Upper lobe of left lung (tissue), 6 donors: ENCODE results near the gene TM4SF5. TPM values are rescaled to one million over a fixed set of nuclear protein-coding genes. Genes with fewer than 3 reads are reported as not detected.

ENCODE experiments used
- ATAC-seq, 2 donors: fragments of 200-7000 bp; cut with Tn5 transposase; one replicate each; pipeline ENCODE4 v1.9.1; 2022; ENCODE audit warnings: mild to moderate bottlenecking in 2 of 2, moderate library complexity in 2 of 2; ENCODE audit not compliant: low FRiP score in 2 of 2
- DNase-seq, 2 donors: peaks; one replicate each; pipeline ENCODE4 v3.0.0-alpha.2; 2019 to 2020
- H3K27ac ChIP-seq, 4 donors: fragments of 200-600 bp; sonication (generic); one replicate each; pipeline ENCODE4 v1.5.1; 2016 to 2019
- H3K27me3 ChIP-seq, 4 donors: fragments of 200-600 bp; sonication (generic); one replicate each; pipeline ENCODE4 v1.5.1; 2017 to 2019
- H3K36me3 ChIP-seq, 4 donors: fragments of 200-600 bp; sonication (generic); one replicate each; pipeline ENCODE4 v1.5.1; 2016 to 2019
- H3K4me1 ChIP-seq, 4 donors: fragments of 200-600 bp; sonication (generic); one replicate each; pipeline ENCODE4 v1.5.1; 2018 to 2019
- H3K4me3 ChIP-seq, 4 donors: fragments of 200-600 bp; sonication (generic); one replicate each; pipeline ENCODE4 v1.5.1; 2017 to 2019; ENCODE audit warnings: mild to moderate bottlenecking in 2 of 4, moderate library complexity in 1 of 4
- H3K9me3 ChIP-seq, 4 donors: fragments of 200-600 bp; sonication (generic); one replicate each; pipeline ENCODE4 v1.5.1; 2018 to 2019
- EP300 ChIP-seq, 4 donors: sonication (generic); formaldehyde crosslinking; IDR thresholded peaks; one replicate each; pipeline ENCODE4 v1.5.1; 2017; ENCODE audit warnings: antibody characterized with exemption in 4 of 4, control low read depth in 2 of 4
- POLR2A ChIP-seq, 4 donors: fragments of 450-650 bp; IDR thresholded peaks; one replicate each; pipeline ENCODE4 v1.5.1; 2016 to 2017; ENCODE audit warnings: antibody characterized with exemption in 4 of 4, mild to moderate bottlenecking in 2 of 4
- POLR2AphosphoS5 ChIP-seq, 2 donors: sonication (generic); formaldehyde crosslinking; IDR thresholded peaks; one replicate each; pipeline ENCODE4 v1.5.1; 2017; ENCODE audit warnings: antibody characterized with exemption in 2 of 2
- WGBS, 2 donors: methylation state at CpG; one replicate each; pipeline ENCODE4 v1.1.5; 2017 to 2018; 5-methylcytosine and 5-hydroxymethylcytosine counted together
- total RNA-seq, 6 donors: library from RNA; depleted of rRNA in 4 of 6; stranded (reverse); fragments of >200 nt in 4 of 6; gene quantifications; one replicate each; pipeline versions ENCODE4 v1.1.0 to v1.2.1, GENCODE V29; 2016 to 2021
- TF ChIP-seq, protein P1 (sequence below), 6 experiments: fragments of 450-650 bp in 4 of 6; fragments of 200-600 bp in 2 of 6; sonication (generic) in 2 of 6; IDR thresholded peaks; one replicate each; pipeline ENCODE4 v1.5.1; 2016 to 2019; ENCODE audit warnings: antibody characterized with exemption in 6 of 6
- donor health status: DM: no; HTN: no; CAD: no; lungs with moderate emphysema.
- donor health status: DM: no; HTN: yes; CAD: no; lungs with severe emphysema.

The TM4SF5 gene
- total RNA-seq, 6 donors from 2014 or later: not detected

DNA sequence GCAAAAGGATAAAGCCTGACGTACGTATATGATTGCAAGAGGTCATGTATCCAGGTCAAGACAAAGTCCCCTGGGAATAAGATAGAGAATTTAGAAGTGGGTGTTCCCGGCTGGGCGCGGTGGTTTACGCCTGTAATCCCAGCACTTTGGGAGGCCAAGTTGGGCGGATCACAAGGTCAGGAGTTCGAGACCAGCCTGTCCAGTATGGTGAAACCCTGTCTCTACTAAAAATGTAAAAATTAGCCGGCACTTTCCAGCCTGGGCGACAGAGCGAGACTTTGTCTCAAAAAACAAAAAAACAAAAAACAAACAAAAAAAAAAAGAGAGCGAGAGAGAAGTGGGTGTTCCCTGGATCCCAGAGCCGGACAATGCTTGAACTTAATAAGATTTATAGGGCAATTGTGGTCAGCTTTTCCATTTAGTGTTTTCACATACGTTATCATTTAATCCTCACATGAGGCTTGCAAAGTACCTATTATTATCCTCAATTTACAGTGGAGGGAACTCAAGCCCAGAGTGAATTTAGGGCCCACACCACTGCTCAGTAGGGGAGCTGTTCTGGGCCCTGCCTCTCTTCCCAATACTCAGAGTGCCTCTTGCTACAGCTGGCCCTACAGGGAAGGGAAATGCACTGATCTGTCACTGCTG is 16.6 kb downstream of the TM4SF5 start:
- DNase-seq (no peak), ATAC-seq (no peak)
- H3K27me3 ChIP-seq: peaks cover 0 to 8% (median 0%) of the 10 kb centered on the region in 4 donors
- TF ChIP-seq, protein P1, sequence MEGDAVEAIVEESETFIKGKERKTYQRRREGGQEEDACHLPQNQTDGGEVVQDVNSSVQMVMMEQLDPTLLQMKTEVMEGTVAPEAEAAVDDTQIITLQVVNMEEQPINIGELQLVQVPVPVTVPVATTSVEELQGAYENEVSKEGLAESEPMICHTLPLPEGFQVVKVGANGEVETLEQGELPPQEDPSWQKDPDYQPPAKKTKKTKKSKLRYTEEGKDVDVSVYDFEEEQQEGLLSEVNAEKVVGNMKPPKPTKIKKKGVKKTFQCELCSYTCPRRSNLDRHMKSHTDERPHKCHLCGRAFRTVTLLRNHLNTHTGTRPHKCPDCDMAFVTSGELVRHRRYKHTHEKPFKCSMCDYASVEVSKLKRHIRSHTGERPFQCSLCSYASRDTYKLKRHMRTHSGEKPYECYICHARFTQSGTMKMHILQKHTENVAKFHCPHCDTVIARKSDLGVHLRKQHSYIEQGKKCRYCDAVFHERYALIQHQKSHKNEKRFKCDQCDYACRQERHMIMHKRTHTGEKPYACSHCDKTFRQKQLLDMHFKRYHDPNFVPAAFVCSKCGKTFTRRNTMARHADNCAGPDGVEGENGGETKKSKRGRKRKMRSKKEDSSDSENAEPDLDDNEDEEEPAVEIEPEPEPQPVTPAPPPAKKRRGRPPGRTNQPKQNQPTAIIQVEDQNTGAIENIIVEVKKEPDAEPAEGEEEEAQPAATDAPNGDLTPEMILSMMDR (IDR thresholded peaks at IDR 0.05): no peak
- TF ChIP-seq POLR2A (IDR thresholded peaks at IDR 0.05) (no peak), EP300 (IDR thresholded peaks at IDR 0.05) (no peak), POLR2AphosphoS5 (IDR thresholded peaks at IDR 0.05) (no peak)
- H3K9me3 ChIP-seq: no peaks in the 10 kb centered on the region
- H3K4me3 ChIP-seq: peak overlapping the region in 2 of 4 donors; percentile 70 to 79
- H3K27ac ChIP-seq: peak overlapping the region in 2 of 4 donors; percentile 89 to 95
- no peaks in the 10 kb centered on the region for H3K36me3 ChIP-seq
- H3K4me1 ChIP-seq: peaks cover 33 to 47% (median 39%) of the 10 kb centered on the region in 4 donors
- 86 to 87% methylated on average over 14 of the region's 14 CpGs for WGBS, 2 donors

DNA sequence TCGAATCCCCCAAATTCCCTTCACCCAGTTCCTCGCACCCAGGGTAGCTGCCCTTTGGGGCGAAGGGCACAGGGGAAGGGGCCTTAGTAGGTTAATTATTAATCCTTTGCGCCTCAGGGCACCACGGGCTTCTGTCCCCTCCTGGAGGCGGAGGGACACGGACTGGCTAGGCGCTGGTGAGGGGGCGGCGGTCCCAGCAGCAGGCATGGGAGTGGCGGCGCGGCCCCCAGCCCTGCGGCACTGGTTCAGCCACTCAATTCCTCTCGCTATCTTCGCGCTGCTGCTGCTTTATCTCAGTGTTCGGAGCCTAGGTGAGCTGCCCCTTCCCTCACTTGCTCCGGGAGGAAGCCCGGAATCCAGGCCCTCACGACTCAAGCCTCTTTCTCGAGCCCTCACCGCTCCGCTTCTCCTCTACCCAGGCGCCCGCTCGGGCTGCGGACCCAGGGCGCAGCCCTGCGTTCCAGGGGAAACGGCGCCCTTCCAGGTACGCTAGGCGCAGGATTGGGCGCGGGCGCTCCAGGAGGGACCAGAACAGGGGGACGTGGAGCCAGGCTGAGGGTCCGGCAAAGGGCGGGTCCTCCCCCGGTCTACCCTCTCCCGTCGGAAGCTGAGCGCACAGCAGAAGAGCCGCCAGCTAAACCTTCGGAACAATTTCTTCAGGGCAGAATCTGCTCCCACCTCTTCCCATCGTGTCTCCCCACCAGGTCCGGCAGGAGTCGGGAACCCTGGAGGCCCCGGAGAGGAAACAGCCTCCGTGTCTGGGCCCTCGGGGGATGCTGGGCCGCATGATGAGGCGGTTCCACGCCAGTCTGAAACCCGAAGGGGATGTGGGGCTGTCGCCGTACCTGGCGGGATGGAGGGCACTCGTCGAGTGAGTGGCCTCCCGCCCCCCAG is 17.4 kb downstream of the TM4SF5 start, which contains the start of gene GLTPD2:
TSS of gene GLTPD2 (plus strand) at position 158 of the 894 bp plus-strand sequence. CDS start at position 206, 48 bp downstream.
- 46 to 53% methylated on average over 42 to 49 of the region's 62 CpGs for WGBS, 2 donors
- peaks cover 0 to 6% (median 0%) of the 10 kb centered on the region in 4 donors for H3K27me3 ChIP-seq
- H3K27ac ChIP-seq: peak within 1 kb of the TSS; percentile 89 to 97 (median 92)
- TF ChIP-seq POLR2A (IDR thresholded peaks at IDR 0.05): no peak
- peak within 1 kb of the TSS; percentile 70 to 79 (median 78) for H3K4me3 ChIP-seq
- H3K4me1 ChIP-seq: peaks cover 33 to 47% (median 39%) of the 10 kb centered on the region in 4 donors
- H3K9me3 ChIP-seq: no peaks in the 10 kb centered on the region
- ATAC-seq (no peak), DNase-seq (peak in 1 of 2 donors; percentile 84)
- no peaks in the 10 kb centered on the region for H3K36me3 ChIP-seq

DNA sequence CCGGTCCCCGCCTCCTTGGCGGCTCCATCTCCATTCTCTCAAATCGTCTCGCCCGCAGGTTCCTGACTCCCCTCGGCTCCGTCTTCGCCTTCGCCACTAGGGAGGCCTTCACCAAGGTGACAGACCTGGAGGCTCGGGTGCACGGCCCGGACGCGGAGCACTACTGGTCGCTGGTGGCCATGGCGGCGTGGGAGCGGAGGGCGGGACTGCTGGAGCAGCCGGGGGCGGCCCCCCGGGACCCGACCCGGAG is 17.9 kb downstream of the TM4SF5 start:
- DNase-seq (no peak), ATAC-seq (no peak)
- TF ChIP-seq, protein P1 (IDR thresholded peaks at IDR 0.05): no peak
- TF ChIP-seq EP300 (IDR thresholded peaks at IDR 0.05) (no peak), POLR2A (IDR thresholded peaks at IDR 0.05) (no peak), POLR2AphosphoS5 (IDR thresholded peaks at IDR 0.05) (no peak)
- no peaks in the 10 kb centered on the region for H3K36me3 ChIP-seq
- peaks cover 0 to 6% (median 0%) of the 10 kb centered on the region in 4 donors for H3K27me3 ChIP-seq
- H3K27ac ChIP-seq: peak overlapping the region; percentile 89 to 97 (median 92)
- 0% methylated on average over 20 of the region's 25 CpGs; no CpG with 5 or more reads in 1 of the 2 donors for WGBS, 2 donors
- peak overlapping the region; percentile 70 to 79 (median 78) for H3K4me3 ChIP-seq
- H3K4me1 ChIP-seq: peaks cover 33 to 47% (median 39%) of the 10 kb centered on the region in 4 donors
- H3K9me3 ChIP-seq: no peaks in the 10 kb centered on the region

DNA sequence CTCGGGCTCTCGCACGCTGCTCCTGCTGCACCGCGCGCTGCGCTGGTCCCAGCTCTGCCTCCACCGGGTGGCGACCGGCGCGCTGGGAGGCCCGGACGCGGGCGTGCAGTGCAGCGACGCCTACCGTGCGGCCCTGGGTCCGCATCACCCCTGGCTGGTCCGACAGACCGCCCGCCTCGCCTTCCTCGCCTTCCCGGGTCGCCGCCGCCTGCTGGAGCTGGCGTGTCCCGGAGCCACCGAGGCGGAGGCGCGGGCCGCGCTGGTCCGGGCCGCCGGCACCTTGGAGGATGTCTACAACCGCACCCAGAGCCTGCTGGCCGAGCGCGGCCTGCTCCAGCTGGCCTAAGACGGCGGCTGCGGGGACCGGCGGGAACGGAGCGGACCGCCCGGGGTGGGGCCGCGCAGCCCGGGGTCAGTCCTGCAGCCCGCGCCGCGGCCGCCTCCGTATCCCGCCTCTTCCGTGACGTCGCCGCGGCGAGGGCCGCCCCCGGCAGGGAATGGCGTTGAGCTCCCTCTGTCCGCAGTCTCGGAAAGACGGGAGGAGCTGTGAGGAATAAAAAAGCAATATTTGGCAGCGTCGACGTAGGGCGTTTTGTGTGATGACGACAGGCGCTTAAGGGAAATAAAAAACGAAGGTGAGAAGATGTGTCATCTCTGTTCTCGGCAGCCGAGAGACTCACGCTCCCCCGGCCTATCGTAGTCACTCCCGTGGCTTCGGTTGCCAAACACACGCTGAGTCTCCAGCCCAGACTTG is 18.4 kb downstream of the TM4SF5 start:
- Histone ChIP-seq H3K27ac (peak overlapping the region; percentile 89 to 97 (median 92)), H3K36me3 (no peaks in the 10 kb centered on the region), H3K4me1 (peaks cover 32 to 46% (median 37%) of the 10 kb centered on the region in 4 donors), H3K9me3 (no peaks in the 10 kb centered on the region), H3K27me3 (peaks cover 0 to 5% (median 0%) of the 10 kb centered on the region in 4 donors), H3K4me3 (peak overlapping the region; percentile 70 to 79 (median 78))
- WGBS, 2 donors: 0% methylated on average over 27 to 52 of the region's 91 CpGs
- TF ChIP-seq, protein P1 (IDR thresholded peaks at IDR 0.05): peak; percentile 70 to 99 (median 98)
- TF ChIP-seq POLR2A (IDR thresholded peaks at IDR 0.05): peak in 3 of 4 donors; percentile 56 to 96 (median 85)
- peak; percentile 64 for TF ChIP-seq POLR2AphosphoS5 (IDR thresholded peaks at IDR 0.05)
- peak in 1 of 4 donors; percentile 15 for TF ChIP-seq EP300 (IDR thresholded peaks at IDR 0.05)
- ATAC-seq: peak; percentile 92 to 95
- peak; percentile 90 to 97 for DNase-seq
